Stimulated activated CD4-positive, alpha-beta T cell treated with anti-CD3 and anti-CD28 coated beads, Interleukin-1b, Interleukin-23, amount 100 ng/mL, for 1 hour (primary cell): Measurements from ENCODE around the gene SLC35B2.

ENCODE experiments used
- DNase-seq, 2 donors: peaks; one replicate each; pipeline ENCODE4 v3.0.0-alpha.2; 2020; ENCODE audit warnings: low read depth in 2 of 2

The SLC35B2 gene

GRCh38 chr6:44257025-44257752, at the start of gene SLC35B2:
TSS of gene SLC35B2 (minus strand) at chr6:44257528. CDS start at chr6:44257410, 118 bp downstream.
- DNase-seq, result no peak

GRCh38 chr6:44306710-44307109, 49.4 kb upstream of the SLC35B2 start:
- no peak for DNase-seq

GRCh38 chr6:44305200-44305725, 47.9 kb upstream of the SLC35B2 start:
- no peak for DNase-seq

- DNase-seq, result peak in 1 of 2 donors; percentile 27
These were observed 47.2 kb upstream of the SLC35B2 start for GRCh38 chr6:44304282-44305199.

GRCh38 chr6:44303842-44304241, 46.5 kb upstream of the SLC35B2 start:
- DNase-seq, result no peak

GRCh38 chr6:44302856-44303255, 45.5 kb upstream of the SLC35B2 start:
- no peak for DNase-seq

GRCh38 chr6:44301782-44302564, 44.6 kb upstream of the SLC35B2 start:
- no peak for DNase-seq

GRCh38 chr6:44301106-44301505, 43.8 kb upstream of the SLC35B2 start:
- DNase-seq, result no peak

GRCh38 chr6:44300292-44300823, 43.0 kb upstream of the SLC35B2 start:
- no peak for DNase-seq

- DNase-seq, result no peak
These were observed 41.5 kb upstream of the SLC35B2 start for GRCh38 chr6:44298864-44299263.

GRCh38 chr6:44298055-44298803, 40.9 kb upstream of the SLC35B2 start:
- no peak for DNase-seq

GRCh38 chr6:44297063-44298038, 40.0 kb upstream of the SLC35B2 start:
- DNase-seq, result peak in 1 of 2 donors; percentile 31

- no peak for DNase-seq
These were observed 37.8 kb upstream of the SLC35B2 start for GRCh38 chr6:44294832-44295791.

- no peak for DNase-seq
These were observed 35.5 kb upstream of the SLC35B2 start for GRCh38 chr6:44292661-44293365.

- no peak for DNase-seq
These were observed 34.5 kb upstream of the SLC35B2 start for GRCh38 chr6:44291841-44292240.

- DNase-seq, result no peak
These were observed 32.5 kb upstream of the SLC35B2 start for GRCh38 chr6:44289726-44290260.

GRCh38 chr6:44286747-44287146, 29.4 kb upstream of the SLC35B2 start:
- no peak for DNase-seq

- no peak for DNase-seq
These were observed 28.9 kb upstream of the SLC35B2 start for GRCh38 chr6:44286285-44286565.
